Astrocyte of the spinal cord (primary cell): ENCODE data around the gene SEPTIN10.

Experiments used
- DNase-seq: peaks from one replicate; pipeline ENCODE4 v3.0.0; 2011; ENCODE audit warnings: low read depth, low spot score
- H3K4me3 ChIP-seq: 2 replicates; pipeline ENCODE4 v1.5.1; 2011; ENCODE audit warnings: low read depth, mild to moderate bottlenecking, low read length, moderate library complexity
- CTCF ChIP-seq: IDR thresholded peaks from 2 replicates; pipeline ENCODE4 v1.5.1; 2012; ENCODE audit warnings: low read depth, mild to moderate bottlenecking, low read length, inconsistent platforms
- in situ Hi-C: cut with HindIII; loops from 2 replicates; pipeline ENCODE4 v1.10.0; 2017; ENCODE audit warnings: low sequenced_read_pairs

Gene SEPTIN10

GRCh38 chr2:109654326-109655050 lies 40.7 kb upstream of the SEPTIN10 start:
- DNase-seq = no peak
- no peak for TF ChIP-seq CTCF
- in situ Hi-C loops = no loop called here
- no peak overlapping the region for H3K4me3 ChIP-seq

GRCh38 chr2:109649736-109650695 lies 36.2 kb upstream of the SEPTIN10 start:
- TF ChIP-seq CTCF = no peak
- DNase-seq = no peak
- no peak overlapping the region for H3K4me3 ChIP-seq
- in situ Hi-C loops = no loop called here

- DNase-seq = no peak
- in situ Hi-C loops = no loop called here
- no peak for TF ChIP-seq CTCF
- no peak overlapping the region for H3K4me3 ChIP-seq
Measured at GRCh38 chr2:109648041-109648527, 34.3 kb upstream of the SEPTIN10 start.

- no peak for TF ChIP-seq CTCF
- H3K4me3 ChIP-seq = no peak overlapping the region
- peak; percentile 22 for DNase-seq
- in situ Hi-C loops = no loop called here
Measured at GRCh38 chr2:109647636-109648035, 33.9 kb upstream of the SEPTIN10 start.

- DNase-seq = no peak
- no peak overlapping the region for H3K4me3 ChIP-seq
- in situ Hi-C loops = no loop called here
- no peak for TF ChIP-seq CTCF
Measured at GRCh38 chr2:109646961-109647360, 33.2 kb upstream of the SEPTIN10 start.

GRCh38 chr2:109645412-109646184 lies 31.8 kb upstream of the SEPTIN10 start:
- in situ Hi-C loops = no loop called here
- no peak overlapping the region for H3K4me3 ChIP-seq
- DNase-seq = no peak
- TF ChIP-seq CTCF = no peak
